ENCODE measurements around the gene MLLT6.

The MLLT6 gene

DNA sequence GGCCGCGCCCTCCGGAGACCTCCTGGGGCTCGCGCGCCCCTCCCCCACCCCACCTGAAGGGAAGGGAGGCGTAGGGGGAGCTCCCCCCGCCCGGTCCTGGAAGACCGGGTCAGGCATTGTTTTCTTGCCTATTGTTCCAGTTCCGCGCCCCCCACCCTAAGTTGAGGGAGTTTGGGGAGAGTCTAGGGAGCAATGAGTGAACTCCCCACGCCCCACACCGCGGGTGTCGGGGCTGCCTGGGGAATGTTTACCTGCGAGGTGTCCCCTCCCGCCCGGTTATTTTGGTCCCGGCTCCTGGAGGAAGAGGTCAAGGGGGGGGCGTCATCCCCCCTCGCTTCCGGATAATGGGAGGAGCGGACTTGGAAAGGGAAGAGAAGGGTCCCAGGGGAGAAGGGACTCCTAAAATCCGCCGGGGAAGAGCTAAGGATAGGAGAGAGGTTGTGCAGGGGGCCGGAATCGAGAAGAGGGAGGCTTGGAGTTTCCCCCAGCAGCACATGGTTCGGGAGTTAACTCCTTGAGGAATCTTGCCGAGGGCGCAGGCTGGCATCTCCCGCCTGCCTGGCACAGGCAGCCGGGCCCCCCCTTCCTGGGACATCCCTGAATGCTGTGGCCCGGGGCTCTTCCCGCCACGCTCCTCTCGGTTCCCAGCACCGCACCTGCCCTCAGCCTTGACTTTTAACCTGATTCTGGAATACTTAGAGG is 881 bp downstream of the MLLT6 start:
- H2BK5ac ChIP-seq (ENCODE audit: low read length) = no peak overlapping the region
- H2BK12ac ChIP-seq (ENCODE audit: low read length) = no peak overlapping the region
- H4K91ac ChIP-seq (ENCODE audit: low read depth, low read length, poor library complexity) = no peak overlapping the region
- H3K18ac ChIP-seq (ENCODE audit: low read length) = peak overlapping the region; percentile 77
- H3K4me2 ChIP-seq (ENCODE audit: insufficient read depth, low read length, poor library complexity, severe bottlenecking) = peak overlapping the region; percentile 84
- H3K27ac ChIP-seq (replicated peaks; ENCODE audit: low read length) = no peak overlapping the region
- peak overlapping the region; percentile 50 for H2BK15ac ChIP-seq (ENCODE audit: low read length)
- peaks cover 20 to 23% of the 10 kb centered on the region in 2 donors for H3K4me1 ChIP-seq (ENCODE audit: control insufficient read depth in 2 of 2, insufficient read depth in 1 of 2, low read depth in 1 of 2, low read length in 2 of 2)
- H2AFZ ChIP-seq (ENCODE audit: low read length) = peak overlapping the region; percentile 67
- H3K4ac ChIP-seq (ENCODE audit: low read length) = no peak overlapping the region
- H3K23ac ChIP-seq (ENCODE audit: low read depth, low read length, poor library complexity) = peak overlapping the region; percentile 40
- peak overlapping the region; percentile 73 for H3K9ac ChIP-seq (ENCODE audit: low read depth, low read length, poor library complexity)
- peaks cover 0 to 48% (median 18%) of the 10 kb centered on the region in 3 experiments for H3K27me3 ChIP-seq (ENCODE audit: control insufficient read depth in 3 of 3, insufficient read depth in 3 of 3, low read depth in 1 of 3, low read length in 3 of 3)
- H3K36me3 ChIP-seq (replicated peaks in 1 of 2; ENCODE audit: control insufficient read depth in 2 of 2, insufficient read depth in 2 of 2, low read length in 2 of 2) = peaks cover 3 to 38% of the 10 kb centered on the region in 2 donors
- H4K8ac ChIP-seq (ENCODE audit: low read depth, low read length) = no peak overlapping the region
- H3K4me3 ChIP-seq (ENCODE audit: low read length in 2 of 2) = peak overlapping the region; percentile 73 to 84
- peaks cover 2% of the 10 kb centered on the region for H3K79me1 ChIP-seq (ENCODE audit: low read depth, low read length)
- WGBS, 2 donors (ENCODE audit: extremely low coverage in 2 of 2, insufficient read length in 2 of 2, insufficient replicate concordance in 1 of 2) = no CpG with 5 or more reads among the region's 38 CpGs
- H2BK120ac ChIP-seq (ENCODE audit: low read depth, low read length) = no peak overlapping the region
- H3K9me3 ChIP-seq (replicated peaks in 1 of 2; ENCODE audit: control insufficient read depth in 2 of 2, insufficient read depth in 1 of 2, low read depth in 1 of 2, low read length in 2 of 2) = no peaks in the 10 kb centered on the region
- H2AK5ac ChIP-seq (ENCODE audit: low read depth, low read length) = peak overlapping the region; percentile 79
- no peak overlapping the region for H3K14ac ChIP-seq (ENCODE audit: low read length)
- DNase-seq (ENCODE audit: low spot score) = peak; percentile 41

DNA sequence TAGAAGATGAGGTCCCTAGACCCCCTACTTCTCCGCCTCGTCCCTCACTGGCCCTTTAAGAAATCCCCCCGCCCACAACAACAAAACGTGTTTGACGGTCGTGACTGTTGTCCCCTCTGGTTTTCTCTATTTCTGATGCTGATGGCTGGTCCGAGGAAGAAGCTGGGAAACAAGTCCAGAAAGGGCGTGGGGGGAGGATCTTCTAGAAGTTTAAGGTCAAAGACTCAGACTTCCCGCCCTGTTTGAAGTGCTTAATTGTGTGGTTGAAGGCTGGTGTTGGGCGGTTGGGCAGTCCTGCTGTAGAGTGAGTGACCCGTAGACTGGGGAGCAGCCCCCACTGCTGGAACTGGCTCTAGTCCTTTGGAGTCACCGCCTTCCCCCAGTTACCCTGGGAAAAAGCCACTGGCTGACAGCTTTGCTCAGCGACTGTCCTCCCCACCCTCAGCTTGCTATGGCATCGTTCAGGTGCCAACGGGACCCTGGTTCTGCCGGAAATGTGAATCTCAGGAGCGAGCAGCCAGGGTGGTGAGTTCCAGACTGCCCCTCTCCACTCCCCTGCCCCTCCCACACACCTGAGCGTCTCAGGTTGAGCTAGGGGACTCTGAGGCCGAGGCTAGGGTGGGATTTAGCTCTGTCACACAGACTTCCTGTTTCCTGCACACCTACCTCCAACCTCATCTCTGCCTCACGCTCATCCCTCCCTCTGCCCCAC is 1.6 kb downstream of the MLLT6 start:
- WGBS, 2 donors (ENCODE audit: extremely low coverage in 2 of 2, insufficient read length in 2 of 2, insufficient replicate concordance in 1 of 2) = no CpG with 5 or more reads among the region's 20 CpGs
- Histone ChIP-seq H2BK5ac (ENCODE audit: low read length) (no peak overlapping the region), H3K36me3 (replicated peaks in 1 of 2; ENCODE audit: control insufficient read depth in 2 of 2, insufficient read depth in 2 of 2, low read length in 2 of 2) (peaks cover 3 to 41% of the 10 kb centered on the region in 2 donors), H2AFZ (ENCODE audit: low read length) (peak overlapping the region; percentile 67), H3K27ac (replicated peaks; ENCODE audit: low read length) (no peak overlapping the region), H3K23ac (ENCODE audit: low read depth, low read length, poor library complexity) (no peak overlapping the region), H3K4me2 (ENCODE audit: insufficient read depth, low read length, poor library complexity, severe bottlenecking) (peak overlapping the region; percentile 84), H3K4ac (ENCODE audit: low read length) (no peak overlapping the region), H2BK15ac (ENCODE audit: low read length) (no peak overlapping the region), H2AK5ac (ENCODE audit: low read depth, low read length) (peak overlapping the region; percentile 79), H2BK12ac (ENCODE audit: low read length) (no peak overlapping the region), H4K8ac (ENCODE audit: low read depth, low read length) (no peak overlapping the region), H3K4me1 (ENCODE audit: control insufficient read depth in 2 of 2, insufficient read depth in 1 of 2, low read depth in 1 of 2, low read length in 2 of 2) (peaks cover 17 to 20% of the 10 kb centered on the region in 2 donors), H3K79me1 (ENCODE audit: low read depth, low read length) (peaks cover 2% of the 10 kb centered on the region), H3K4me3 (ENCODE audit: low read length in 2 of 2) (peak overlapping the region; percentile 73 to 84), H3K14ac (ENCODE audit: low read length) (no peak overlapping the region), H2BK120ac (ENCODE audit: low read depth, low read length) (no peak overlapping the region), H4K91ac (ENCODE audit: low read depth, low read length, poor library complexity) (no peak overlapping the region), H3K9me3 (replicated peaks in 1 of 2; ENCODE audit: control insufficient read depth in 2 of 2, insufficient read depth in 1 of 2, low read depth in 1 of 2, low read length in 2 of 2) (no peaks in the 10 kb centered on the region), H3K9ac (ENCODE audit: low read depth, low read length, poor library complexity) (no peak overlapping the region), H3K27me3 (ENCODE audit: control insufficient read depth in 3 of 3, insufficient read depth in 3 of 3, low read depth in 1 of 3, low read length in 3 of 3) (peaks cover 0 to 41% (median 14%) of the 10 kb centered on the region in 3 experiments), H3K18ac (ENCODE audit: low read length) (no peak overlapping the region)
- DNase-seq (ENCODE audit: low spot score) = no peak

DNA sequence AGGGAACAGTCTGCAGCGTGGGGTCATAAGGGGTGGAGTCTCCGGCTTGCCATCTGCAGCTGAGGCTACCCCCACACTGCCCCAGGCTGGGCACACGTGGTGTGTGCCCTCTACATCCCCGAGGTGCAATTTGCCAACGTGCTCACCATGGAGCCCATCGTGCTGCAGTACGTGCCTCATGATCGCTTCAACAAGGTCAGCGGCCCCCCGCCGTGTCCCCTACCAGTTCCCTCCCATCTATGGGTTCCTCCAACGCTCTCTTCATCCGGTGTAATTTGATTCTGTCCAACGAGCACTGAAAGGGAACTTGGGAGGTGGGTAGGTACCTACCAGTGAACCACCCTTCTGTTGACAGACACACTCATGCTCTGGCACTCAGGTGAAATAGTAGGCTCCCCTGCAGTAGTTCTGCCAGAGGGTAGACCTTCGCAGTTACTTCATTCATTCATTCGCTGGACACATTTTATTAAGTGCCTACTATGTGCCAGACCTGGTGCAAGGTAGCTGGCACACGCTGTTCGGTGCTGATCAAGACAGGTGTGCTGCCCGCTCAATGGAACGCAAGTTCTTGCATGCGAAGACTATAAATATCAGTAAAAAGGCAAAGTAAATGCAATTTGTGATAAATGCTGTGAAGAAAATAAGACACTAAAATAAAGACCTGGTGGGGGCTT is 2.7 kb downstream of the MLLT6 start:
- Histone ChIP-seq H3K18ac (ENCODE audit: low read length) (no peak overlapping the region), H3K9ac (ENCODE audit: low read depth, low read length, poor library complexity) (no peak overlapping the region), H2AK5ac (ENCODE audit: low read depth, low read length) (peak overlapping the region; percentile 51), H3K36me3 (replicated peaks in 1 of 2; ENCODE audit: control insufficient read depth in 2 of 2, insufficient read depth in 2 of 2, low read length in 2 of 2) (peaks cover 7 to 53% of the 10 kb centered on the region in 2 donors), H3K4me2 (ENCODE audit: insufficient read depth, low read length, poor library complexity, severe bottlenecking) (no peak overlapping the region), H2BK120ac (ENCODE audit: low read depth, low read length) (no peak overlapping the region), H3K4ac (ENCODE audit: low read length) (no peak overlapping the region), H3K23ac (ENCODE audit: low read depth, low read length, poor library complexity) (no peak overlapping the region), H2AFZ (ENCODE audit: low read length) (no peak overlapping the region), H3K79me1 (ENCODE audit: low read depth, low read length) (peaks cover 2% of the 10 kb centered on the region), H2BK5ac (ENCODE audit: low read length) (peak overlapping the region; percentile 80), H2BK12ac (ENCODE audit: low read length) (no peak overlapping the region), H3K27me3 (ENCODE audit: control insufficient read depth in 3 of 3, insufficient read depth in 3 of 3, low read depth in 1 of 3, low read length in 3 of 3) (peaks cover 0 to 32% (median 11%) of the 10 kb centered on the region in 3 experiments), H3K14ac (ENCODE audit: low read length) (peak overlapping the region; percentile 12), H4K8ac (ENCODE audit: low read depth, low read length) (no peak overlapping the region), H3K27ac (replicated peaks; ENCODE audit: low read length) (no peak overlapping the region), H3K4me1 (ENCODE audit: control insufficient read depth in 2 of 2, insufficient read depth in 1 of 2, low read depth in 1 of 2, low read length in 2 of 2) (peaks cover 15 to 18% of the 10 kb centered on the region in 2 donors), H2BK15ac (ENCODE audit: low read length) (no peak overlapping the region), H4K91ac (ENCODE audit: low read depth, low read length, poor library complexity) (no peak overlapping the region), H3K4me3 (ENCODE audit: low read length in 2 of 2) (no peak overlapping the region), H3K9me3 (replicated peaks in 1 of 2; ENCODE audit: control insufficient read depth in 2 of 2, insufficient read depth in 1 of 2, low read depth in 1 of 2, low read length in 2 of 2) (no peaks in the 10 kb centered on the region)
- WGBS, 2 donors (ENCODE audit: extremely low coverage in 2 of 2, insufficient read length in 2 of 2, insufficient replicate concordance in 1 of 2) = no CpG with 5 or more reads among the region's 21 CpGs
- no peak for DNase-seq (ENCODE audit: low spot score)

All from neuronal stem cell (in vitro differentiated cells).